ENCODE data around the gene IGLL5.

- TF ChIP-seq CTCF (IDR thresholded peaks at IDR 0.05) (no peak), POLR2A (IDR thresholded peaks at IDR 0.05) (no peak)
These were observed 47.0 kb downstream of the IGLL5 start for GRCh38 chr22:22934543-22935055.
